AG09319 (cell line): ENCODE data around the gene SETDB1.

Experiments used
- DNase-seq: peaks from one replicate; pipeline ENCODE4 v3.0.0-alpha.2; 2010; ENCODE audit warnings: low read depth; ENCODE audit errors: extremely low read depth
- TF ChIP-seq, protein P1 (sequence below): IDR thresholded peaks from 2 replicates; pipeline ENCODE4 v1.5.1; 2011; ENCODE audit warnings: low read depth, mild to moderate bottlenecking, inconsistent platforms, low read length, moderate library complexity

The SETDB1 gene

DNA sequence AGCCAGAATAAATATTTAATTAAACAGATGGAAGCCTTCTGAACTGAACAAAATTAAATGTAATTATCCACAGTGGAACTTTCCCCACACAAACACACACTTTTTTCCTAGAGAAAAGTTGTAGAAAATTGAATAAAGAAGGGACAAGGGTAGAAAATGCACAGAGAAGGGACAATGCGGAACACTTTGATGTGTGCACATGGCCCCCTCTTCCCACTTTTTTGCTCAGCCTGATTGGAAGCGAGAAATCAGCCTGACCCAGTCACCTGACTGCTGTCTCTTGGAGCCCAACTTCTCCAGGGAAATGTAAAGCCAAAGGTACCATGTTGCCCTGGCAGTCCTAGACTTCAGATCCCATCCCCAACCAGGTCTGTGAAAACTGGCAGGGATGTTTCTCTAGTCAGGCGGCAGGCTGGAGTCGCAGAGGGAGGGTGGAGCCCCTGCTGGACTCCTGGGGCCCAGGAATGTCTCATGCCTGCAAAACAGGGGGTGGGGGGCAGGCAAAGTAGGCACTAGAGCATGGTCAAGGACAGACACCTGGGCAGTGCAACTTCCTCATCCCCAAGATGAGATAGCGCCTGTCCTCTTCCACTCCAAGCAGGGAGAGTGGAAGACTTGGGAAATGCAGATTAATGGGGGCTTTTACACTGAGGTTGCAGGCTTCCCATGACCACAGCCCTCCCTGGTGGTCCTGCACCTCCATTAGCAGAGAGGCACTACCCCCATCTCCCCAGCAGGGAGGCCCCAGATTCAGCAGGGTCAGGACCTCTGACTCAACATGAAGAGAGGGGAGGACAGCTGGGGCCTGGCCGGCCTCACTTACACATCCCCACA, 45.6 kb downstream of the SETDB1 start:
- TF ChIP-seq, protein P1, sequence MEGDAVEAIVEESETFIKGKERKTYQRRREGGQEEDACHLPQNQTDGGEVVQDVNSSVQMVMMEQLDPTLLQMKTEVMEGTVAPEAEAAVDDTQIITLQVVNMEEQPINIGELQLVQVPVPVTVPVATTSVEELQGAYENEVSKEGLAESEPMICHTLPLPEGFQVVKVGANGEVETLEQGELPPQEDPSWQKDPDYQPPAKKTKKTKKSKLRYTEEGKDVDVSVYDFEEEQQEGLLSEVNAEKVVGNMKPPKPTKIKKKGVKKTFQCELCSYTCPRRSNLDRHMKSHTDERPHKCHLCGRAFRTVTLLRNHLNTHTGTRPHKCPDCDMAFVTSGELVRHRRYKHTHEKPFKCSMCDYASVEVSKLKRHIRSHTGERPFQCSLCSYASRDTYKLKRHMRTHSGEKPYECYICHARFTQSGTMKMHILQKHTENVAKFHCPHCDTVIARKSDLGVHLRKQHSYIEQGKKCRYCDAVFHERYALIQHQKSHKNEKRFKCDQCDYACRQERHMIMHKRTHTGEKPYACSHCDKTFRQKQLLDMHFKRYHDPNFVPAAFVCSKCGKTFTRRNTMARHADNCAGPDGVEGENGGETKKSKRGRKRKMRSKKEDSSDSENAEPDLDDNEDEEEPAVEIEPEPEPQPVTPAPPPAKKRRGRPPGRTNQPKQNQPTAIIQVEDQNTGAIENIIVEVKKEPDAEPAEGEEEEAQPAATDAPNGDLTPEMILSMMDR, result no peak
- DNase-seq, result no peak

DNA sequence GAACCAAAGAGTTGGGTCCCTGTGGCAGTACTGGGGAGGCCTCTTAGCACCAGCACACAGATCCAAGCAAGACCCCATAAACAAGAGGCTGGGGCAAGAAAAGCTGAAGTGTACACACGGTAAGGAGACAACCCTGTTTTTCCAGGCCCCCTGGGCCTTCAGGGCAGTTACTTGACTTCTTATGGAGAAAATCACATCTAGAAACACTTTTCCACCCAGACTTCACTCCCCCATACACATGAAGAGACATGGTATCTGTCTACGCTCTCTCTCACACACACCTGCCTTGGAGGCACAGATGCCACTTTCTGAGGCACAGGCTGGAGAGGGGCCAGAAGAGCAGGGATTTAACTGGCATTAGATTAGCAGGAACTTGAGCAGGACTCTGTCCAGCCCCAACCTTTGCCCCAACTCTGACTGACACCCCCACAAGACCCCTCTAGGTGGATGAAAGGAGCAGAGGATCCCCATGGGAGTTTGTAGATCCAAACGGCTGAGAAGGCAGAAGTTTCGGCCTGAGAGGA, 46.3 kb downstream of the SETDB1 start:
- no peak for DNase-seq
- TF ChIP-seq, protein P1, result no peak

DNA sequence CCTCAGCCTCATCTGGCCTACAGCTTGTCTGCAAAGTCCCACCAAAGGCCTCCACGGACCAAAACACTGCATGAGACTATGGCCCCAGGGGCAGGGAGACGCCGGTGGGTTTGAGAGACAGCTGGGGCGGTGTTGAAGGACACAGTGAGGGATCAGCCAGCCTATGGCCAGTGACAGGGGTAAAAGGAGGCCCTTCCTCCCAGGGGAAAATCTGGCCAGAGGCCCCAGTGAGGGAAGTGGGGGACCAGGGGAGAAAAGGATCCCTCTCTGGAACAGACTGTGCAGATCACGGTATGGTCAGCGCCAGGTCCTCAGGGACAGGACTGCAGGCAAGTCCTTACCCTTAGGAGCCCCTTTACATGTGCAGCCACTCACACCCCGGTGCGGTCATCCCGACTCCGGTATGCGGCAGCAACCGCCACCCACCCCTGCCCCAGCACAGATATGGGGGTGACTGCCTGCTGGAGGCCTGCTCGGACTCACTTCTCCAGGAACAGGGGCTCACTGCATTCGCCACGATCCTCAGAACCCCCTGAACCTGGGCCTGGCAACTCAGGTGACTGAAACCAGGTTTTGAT, 47.2 kb downstream of the SETDB1 start:
- no peak for DNase-seq

DNA sequence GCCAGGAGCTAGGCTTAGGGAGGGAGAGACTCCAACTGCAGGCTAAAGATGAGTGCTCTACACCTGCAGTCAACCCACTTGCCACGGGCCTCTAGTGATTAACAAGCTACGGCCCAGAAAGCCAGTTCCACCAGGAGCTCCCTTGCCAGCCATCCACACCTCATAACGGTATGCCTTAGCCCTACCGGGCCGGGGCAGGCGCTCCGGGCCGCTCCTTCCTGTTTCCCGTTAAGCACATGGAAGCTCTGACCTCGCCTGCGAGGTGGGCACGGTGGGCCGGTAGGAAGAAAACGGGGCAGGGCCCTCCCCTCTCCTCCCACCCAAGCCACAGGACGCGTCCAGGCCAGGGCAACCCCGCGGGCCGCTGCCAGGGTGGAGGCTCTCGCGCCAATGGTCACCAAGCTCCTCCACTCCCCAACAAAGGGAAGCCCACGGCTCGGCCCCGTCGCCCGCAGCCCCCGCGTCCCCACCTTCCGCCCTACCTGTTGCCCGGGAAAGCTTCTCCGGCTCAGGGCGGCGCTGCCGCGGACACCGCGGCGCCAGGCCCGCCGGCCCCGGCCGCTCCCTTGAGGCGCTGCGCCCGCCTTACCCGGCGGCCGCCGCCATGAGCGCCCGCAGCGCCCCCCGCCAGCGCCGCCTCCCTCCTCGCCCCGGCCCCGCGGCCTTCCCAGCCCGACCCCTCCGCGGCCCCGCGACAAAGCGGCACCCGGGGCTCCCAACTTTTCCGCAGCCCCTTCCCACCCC, 47.8 kb downstream of the SETDB1 start:
- no peak for DNase-seq
- TF ChIP-seq, protein P1, result no peak

More for the DNA sequence above, 47.2 kb downstream of the SETDB1 start:
- TF ChIP-seq, protein P1, result no peak

DNA sequence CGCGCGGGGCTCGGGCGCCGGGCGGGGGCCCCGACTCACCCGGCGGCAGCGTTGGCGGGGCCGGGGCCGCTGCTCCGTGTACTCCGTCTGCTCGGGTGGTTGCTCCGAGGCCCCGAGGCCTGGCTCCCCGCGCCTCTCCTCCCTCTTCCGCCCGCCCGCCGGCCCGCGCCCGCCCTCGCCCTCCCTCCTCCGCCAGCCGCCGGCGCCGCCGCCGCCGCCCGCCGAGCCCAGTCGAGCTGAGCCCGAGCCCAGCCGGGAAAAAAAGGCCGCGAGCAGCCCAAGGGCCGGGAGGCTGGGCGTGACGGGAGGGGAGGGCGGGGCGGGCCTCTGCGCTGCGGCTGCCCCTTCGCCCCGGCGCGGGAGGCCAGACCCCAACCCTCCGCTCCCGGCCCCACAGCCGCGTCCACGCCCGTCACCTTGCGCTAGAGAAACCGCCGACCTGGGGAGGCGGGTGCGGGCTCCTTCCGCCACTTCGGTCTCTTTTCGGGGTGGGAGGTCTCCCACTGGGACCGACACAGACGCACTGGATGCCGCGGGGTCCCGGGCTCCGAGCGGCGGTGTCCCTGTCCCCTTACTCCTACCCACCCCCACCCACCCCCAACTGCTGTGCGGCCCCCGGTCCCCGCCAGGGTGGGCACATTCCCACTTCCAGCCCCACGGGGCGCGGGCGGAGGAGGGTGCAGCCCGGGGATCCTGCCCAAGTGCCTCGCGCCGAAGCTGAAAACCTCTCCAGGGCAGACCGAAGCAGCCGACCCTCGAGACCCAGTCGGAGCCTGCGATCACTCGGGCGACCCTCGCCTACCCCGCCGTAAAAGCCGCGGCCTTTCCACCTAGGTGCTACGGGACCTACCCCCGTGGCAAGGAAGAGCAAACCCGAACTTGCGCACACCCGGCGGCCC, 48.7 kb downstream of the SETDB1 start, which contains the start of gene CERS2:
Gene CERS2, minus strand, starts transcription at position 256 of the 899 bp plus-strand sequence. CDS start 5,745 bp downstream, outside the sequence.
- TF ChIP-seq, protein P1, result no peak
- DNase-seq, result peak; percentile 50

DNA sequence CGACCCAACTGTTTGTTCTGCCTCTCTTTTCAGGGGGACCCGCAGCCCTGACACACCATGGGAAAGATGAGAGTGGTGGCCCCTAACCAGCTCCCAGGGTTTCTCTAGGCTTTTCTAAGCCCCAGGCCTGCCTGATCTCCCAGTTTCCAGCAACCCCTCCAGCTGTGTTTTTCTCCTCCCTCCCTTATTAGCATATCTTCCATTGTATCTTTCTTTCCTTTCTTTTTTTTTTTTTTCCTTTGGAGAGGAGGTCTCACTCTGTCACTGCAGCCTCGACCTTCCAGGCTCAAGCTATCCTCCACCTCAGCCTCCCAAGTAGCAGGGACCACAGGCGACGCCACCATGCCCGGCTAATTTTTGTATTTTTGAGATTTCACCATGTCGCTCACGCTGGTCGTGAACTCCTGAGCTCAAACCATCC, 50.2 kb downstream of the SETDB1 start:
- TF ChIP-seq, protein P1, result no peak
- DNase-seq, result no peak
